Measurements from ENCODE around the gene IKBKE.

DNA sequence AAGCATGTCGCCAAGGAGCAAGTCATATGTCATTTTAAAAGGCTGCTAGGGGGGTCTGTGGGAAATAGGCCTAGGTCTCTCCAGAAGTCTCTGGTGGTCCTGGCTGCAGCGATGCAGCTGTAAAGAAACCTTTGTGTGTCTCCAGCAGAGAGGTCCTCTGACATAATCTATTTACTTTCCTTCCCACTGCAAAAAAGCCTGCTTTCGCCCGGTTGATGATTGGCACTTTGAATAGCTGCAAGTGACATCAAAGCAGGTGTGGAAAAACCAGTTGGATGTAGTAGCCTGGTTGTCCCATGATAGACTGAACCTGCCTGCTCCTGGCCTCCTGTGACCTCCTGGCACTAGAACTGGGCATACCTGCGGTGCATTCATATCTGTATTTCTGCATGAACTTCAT lies 50.9 kb downstream of the IKBKE start:
- TF ChIP-seq, protein P1, sequence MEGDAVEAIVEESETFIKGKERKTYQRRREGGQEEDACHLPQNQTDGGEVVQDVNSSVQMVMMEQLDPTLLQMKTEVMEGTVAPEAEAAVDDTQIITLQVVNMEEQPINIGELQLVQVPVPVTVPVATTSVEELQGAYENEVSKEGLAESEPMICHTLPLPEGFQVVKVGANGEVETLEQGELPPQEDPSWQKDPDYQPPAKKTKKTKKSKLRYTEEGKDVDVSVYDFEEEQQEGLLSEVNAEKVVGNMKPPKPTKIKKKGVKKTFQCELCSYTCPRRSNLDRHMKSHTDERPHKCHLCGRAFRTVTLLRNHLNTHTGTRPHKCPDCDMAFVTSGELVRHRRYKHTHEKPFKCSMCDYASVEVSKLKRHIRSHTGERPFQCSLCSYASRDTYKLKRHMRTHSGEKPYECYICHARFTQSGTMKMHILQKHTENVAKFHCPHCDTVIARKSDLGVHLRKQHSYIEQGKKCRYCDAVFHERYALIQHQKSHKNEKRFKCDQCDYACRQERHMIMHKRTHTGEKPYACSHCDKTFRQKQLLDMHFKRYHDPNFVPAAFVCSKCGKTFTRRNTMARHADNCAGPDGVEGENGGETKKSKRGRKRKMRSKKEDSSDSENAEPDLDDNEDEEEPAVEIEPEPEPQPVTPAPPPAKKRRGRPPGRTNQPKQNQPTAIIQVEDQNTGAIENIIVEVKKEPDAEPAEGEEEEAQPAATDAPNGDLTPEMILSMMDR (conservative IDR thresholded peaks at IDR 0.05; ENCODE audit: low read length): no peak
- no peak for TF ChIP-seq EZH2phosphoT487 (IDR thresholded peaks at IDR 0.05; ENCODE audit: borderline replicate concordance)
